Activated CD4-positive, alpha-beta T cell treated with anti-CD3 and anti-CD28 coated beads for 24 hours (primary cell): ENCODE results near the gene KLF11.

Source experiments
- DNase-seq, 2 donors: peaks; one replicate each; pipeline ENCODE4 v3.0.0-alpha.2; 2020; ENCODE audit warnings: low read depth in 2 of 2

Gene KLF11

DNA sequence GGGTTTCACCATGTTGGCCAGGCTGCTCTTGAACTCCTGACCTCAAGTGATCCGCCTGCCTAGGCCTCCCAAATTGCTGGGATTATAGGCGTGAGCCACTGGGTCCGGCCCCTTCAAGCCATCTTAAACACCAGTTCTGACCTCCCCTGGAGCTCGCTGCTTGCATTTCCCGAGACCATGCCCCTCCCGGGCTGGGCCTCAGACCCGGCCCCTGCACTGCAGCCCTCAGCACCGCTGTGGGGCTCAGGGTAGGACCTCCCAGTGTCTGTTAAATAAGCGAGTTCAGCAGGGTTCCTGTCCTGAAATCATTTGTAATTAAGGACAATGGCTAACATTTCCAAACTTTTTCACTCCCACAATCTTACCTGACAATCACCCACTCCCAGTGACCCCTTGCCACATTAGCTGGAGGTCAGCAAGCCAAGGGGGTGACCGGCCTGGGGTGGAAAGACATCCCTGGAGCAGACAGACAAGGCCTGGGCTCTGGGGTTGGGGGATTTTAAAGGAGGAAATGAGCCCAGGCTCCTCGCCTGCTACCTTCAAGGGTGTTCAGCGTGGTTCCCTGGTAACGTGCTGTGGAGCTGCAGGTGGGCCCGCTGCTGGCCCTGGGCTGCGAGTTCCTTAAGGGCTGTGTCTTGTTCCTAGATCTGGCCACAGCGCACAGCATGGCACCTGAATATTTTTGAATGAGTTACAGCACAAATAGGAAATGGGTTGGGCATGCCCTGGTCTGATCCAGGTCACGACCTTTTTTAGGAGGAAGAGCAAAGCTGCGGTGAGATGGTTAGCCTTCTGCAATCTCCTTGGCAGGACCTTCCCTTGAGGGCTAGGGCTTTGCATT is 21.8 kb downstream of the KLF11 start:
- no peak for DNase-seq

- DNase-seq: no peak
These were observed 22.4 kb downstream of the KLF11 start for GRCh38 chr2:10065773-10066055.

GRCh38 chr2:10067330-10067729 is 24.0 kb downstream of the KLF11 start:
- no peak for DNase-seq

DNA sequence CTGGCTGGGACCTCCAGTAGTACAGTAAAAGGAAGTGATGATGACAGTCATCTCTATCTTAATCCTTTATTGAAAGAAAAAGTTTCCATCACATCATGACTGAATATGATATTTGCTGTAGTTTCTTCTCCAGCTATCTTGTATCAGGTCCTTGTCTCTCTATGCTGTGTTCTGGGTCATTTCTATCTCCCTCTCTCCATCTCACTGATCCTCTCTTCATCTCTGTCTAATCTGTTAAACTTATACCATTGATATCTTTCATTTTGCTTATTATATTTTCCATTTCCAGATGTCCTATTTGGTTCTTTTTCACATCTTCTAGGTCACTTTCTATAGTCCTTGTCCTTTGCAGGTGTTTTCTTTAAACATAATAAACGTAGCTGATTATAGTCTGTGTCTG is 24.5 kb downstream of the KLF11 start:
- DNase-seq: no peak

GRCh38 chr2:10071176-10071575 is 27.8 kb downstream of the KLF11 start:
- DNase-seq: no peak

DNA sequence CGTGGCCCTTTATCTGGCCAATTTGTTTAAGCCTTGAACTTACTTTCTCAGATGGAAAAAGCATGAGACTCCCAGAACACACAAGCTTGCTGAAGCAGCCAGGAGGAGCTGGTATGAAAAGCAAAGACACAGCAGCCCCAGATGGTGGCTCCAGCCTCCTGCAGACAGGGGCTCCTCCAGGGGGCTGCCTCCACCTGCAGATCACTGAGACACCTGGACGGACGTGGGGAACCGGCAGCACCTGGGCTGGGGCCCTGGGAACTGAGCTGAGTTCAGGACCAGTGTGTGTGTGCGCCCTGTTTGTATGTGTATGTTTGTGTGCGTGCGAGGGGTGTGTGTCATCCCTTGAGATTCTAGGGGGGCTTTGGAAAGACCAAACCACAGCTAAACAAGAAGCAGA is 28.2 kb downstream of the KLF11 start:
- DNase-seq: no peak

GRCh38 chr2:10072656-10073480 is 29.5 kb downstream of the KLF11 start:
- peak; percentile 61 to 63 for DNase-seq

DNA sequence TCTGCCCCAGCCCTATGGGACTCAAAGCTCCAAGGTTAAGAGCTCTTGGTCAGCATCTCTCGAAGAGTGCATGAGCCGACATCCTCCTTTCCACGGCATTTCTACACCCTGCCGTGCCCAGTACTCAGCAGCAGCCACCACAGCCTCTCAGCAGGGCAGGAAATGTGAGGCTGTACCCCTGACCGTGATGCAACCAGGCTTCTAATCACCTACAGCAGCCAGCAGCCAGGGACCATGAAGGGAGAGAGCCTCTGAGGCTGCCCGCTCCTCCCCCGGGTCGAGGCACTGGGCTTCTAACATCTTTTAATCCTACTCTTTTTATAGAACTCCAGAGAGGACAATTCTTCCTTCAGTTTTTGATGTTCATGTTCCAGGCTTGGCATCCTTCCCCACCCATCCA is 30.4 kb downstream of the KLF11 start:
- no peak for DNase-seq

DNA sequence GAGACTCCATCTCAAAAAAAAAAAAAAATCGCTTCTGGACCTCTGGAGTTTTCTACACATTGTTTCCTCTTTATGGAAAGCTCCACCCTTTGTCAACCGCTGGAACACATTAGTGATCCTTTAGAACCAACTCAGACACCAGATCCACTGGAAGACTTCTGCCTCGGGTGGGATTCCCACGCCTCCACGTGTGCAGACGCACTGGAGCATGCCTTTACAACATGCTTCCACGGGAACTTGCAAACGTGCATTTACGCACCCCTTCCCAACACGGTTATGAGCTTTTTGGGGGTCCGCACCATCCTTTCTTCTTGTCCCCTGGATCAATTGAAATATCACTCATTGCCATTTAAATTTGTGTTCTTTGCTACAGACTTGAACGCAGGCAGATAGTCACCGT is 31.8 kb downstream of the KLF11 start:
- no peak for DNase-seq

DNA sequence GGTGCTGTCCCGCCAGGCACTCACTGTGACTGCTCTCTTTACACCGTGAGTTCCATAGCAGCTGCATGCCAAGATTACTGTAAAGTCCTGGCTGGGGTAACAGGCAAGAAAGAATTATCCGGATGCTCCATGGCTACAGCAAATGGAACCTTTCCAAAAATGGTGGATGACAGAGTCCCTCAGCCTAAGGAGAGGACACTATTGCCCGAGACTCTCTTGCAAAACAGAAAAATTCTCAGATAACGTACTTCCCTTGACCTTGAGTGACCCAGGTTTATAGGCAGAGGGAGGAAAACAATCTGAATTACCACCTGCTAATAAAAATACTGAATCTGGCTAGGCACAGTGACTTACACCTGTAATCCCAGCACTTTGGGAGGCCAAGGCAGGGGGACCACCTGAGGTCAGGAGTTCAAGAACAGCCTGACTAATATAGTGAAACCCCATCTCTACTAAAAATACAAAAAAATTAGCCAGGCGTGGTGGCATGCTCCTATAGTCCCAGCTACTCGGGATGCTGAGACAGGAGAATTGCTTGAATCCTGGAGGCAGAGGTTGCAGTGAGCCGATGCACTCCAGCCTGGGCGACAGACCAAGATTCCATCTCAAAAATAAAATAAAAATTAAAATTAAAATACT is 32.3 kb downstream of the KLF11 start:
- DNase-seq: no peak

DNA sequence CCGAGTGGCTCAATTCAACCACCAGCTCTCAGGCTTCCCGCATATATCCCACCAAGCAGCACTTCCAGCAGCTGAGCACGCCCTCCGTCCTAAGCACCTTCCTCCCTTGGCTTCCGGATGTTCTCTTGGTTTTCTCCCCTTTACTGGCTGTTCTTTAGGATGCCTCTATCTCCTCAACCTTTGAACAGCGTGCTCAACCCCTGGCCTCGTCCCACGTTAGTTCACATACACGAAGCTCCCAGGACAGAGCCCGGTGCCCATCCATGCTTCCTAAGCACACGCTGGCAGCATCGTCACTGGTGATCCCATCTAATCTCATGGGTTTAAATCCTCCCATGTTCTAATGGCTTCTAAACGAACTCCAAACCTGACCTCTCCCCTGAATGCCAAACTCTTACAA is 33.2 kb downstream of the KLF11 start:
- DNase-seq: no peak

DNA sequence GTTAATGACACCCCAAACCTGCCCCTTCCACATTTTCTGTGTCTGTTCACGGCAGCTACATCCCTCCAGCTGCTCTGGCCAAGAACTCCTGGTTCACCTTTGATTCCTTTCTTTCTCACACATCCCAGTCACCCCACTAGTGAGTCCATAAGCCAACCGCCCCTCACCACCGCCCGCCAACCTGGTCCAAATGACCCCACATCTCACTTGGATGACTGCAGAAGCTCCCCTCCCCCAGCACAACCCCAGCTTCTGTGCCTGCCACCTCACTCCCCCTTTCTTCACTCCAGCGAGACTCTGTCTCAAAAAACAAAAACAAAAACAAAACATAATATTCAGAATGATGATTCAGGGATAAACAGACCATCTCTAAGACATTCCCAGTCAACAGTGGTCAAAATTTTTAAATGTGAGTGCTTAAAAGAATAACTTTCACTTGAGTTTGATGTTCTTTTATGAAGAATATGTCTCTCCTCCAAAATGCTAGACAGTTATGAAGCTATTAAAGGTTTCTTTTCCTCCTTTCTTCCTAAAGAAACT is 33.7 kb downstream of the KLF11 start:
- DNase-seq: no peak

DNA sequence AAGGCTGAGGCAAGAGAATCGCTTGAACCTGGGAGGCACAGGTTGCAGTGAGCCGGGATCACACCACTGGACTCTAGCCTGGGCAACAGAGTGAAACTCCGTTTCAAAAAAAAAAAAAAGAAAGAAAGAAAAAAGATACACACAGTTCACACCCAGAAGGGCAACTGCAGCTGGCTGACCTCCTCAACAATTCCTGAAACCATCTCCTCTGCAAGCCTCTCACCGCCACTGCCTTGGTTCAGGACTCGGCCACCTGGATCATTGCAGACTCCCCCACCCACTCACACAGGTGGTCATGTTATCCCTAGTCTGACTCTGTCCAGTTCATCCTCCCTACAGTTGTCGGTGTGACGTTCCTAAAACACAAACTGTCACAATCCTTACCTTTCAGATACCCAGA is 34.7 kb downstream of the KLF11 start:
- DNase-seq: no peak

DNA sequence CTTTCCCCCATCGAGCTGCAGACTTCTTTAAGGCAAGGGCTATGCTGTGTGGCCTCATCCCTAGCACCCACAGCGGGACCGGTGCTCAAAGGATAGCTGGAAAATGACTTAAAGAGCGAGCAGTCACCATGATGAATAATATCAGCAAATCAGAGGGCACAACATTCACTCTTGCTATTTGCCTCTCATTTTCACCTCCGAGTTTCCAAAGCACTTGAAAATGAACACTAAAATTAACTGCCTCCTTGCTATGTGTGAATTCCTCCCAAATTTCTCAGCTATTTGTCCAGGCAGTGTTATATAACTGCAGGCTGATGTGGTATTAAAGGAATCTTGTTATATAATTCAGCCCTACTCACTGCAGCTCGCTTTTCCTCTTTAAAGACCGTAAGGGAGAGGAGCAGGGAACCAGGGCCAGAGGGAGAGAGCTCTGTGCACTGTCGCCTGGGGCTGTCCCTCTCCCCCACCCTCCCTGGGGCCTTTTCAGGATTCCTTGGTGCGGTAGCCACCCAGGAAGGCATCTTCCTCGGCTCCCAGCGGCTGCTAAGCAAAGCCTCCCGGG is 35.4 kb downstream of the KLF11 start:
- no peak for DNase-seq

DNA sequence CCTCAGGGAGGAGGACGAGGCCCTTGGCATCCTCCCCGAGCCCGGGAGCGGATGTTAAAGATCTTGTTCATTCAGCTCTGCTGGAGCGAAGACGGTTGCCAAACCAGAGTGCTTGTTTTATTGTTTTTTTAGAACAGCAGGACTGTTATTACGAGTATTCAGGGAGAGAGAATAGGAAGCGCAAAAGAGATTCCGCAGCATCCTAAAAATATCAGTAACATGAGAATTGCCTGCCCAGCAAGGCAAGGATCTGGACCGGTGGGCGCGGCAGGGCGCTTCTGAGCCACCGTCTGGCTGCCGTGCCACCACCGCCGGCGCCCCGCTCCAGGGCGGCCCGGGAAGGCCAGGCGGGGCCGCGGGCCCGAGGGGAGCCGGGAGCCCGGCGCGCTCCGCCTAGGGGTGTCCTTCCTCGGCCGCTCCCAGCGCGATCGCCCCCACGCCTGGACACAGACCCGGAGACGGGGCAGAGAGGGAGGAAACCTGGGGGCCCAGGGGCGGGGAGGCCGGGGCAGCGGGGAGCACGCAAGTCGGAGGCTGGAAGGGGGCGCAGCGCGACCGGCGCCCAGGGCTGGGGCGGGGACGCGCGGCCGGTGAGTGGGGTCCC is 36.0 kb downstream of the KLF11 start:
- no peak for DNase-seq

GRCh38 chr2:10079870-10080535 is 36.7 kb downstream of the KLF11 start, which contains the start of gene CYS1:
CYS1 (minus strand) TSS chr2:10080411; CDS start chr2:10080223, 188 bp downstream.
- DNase-seq: no peak

DNA sequence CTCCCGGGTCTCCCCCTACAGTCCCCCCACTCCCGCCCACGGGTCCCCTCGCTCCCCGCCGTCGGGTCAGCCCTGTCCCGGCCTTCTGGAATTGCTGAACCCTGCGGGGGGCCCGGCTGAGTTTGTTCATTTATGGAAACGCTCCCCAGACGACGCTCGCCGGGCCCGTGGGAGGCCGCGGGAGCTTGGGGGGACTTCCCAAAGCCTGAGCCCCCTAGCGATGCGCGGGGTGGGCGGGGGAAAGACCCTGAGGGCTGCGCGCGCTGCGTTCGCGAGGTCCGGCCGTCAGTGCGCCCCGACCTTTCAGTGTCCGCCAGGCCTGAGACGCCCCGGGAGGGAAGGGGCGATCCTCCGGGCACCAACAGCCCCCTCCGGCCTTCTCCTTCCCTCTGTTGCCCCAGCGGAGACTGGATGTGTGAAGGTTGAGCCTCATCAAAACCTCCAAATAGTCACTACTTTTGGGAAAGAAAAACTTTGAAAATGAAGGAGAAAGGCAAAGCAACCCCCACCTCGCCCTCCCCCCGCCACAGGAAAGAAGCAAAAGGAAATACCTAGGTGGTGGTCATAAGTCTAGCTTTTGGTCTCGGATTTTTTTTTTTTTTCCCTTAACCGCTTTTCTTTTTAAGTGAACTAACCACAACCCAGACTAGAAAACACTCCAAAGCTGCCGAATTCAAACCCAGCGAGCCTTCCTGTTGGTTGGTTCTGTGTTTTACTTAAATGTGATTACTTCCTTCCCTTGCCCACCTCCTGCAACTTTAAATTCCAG is 37.4 kb downstream of the KLF11 start:
- DNase-seq: no peak

- no peak for DNase-seq
These were observed 39.7 kb downstream of the KLF11 start for GRCh38 chr2:10083046-10083445.

DNA sequence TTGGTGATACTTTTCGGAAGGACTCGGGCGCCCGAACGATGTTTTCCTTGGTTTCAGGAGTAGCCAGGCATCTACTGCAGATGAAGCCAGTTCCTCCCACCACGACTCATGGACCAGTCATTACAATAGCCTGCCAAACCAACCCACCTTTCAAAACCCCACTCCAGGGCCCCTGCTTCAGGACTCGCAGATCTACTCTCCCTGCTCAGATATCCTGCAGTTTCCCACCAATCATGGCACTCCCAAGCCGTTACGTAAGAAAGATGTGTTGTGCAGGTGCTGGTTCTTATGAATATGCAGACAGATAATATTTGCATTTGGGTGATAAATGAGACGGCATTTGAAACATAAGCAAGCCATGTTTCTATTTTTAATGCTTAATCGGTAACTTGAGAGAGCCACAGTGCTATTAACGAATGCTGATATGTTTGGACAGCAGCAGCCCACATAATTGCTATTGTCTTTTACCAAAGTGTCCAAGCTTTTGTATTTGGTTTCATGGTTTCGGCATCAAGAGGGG is 40.4 kb downstream of the KLF11 start:
- no peak for DNase-seq

- no peak for DNase-seq
These were observed 41.0 kb downstream of the KLF11 start for GRCh38 chr2:10084223-10084865.
